Measurements from ENCODE around the gene TIMM13.

The TIMM13 gene

GRCh38 chr19:2376784-2377519 lies 50.4 kb downstream of the TIMM13 start:
- DNase-seq: peak; percentile 55

All from NCI-H69 (cell line).